ENCODE results near the gene KAT2A.

Gene KAT2A

GRCh38 chr17:42072323-42073187 is 48.6 kb downstream of the KAT2A start:
- Histone ChIP-seq H3K4me3 (ENCODE audit: low read length) (no peak overlapping the region), H3K27ac (ENCODE audit: low read depth, low read length) (no peak overlapping the region), H3K9ac (ENCODE audit: low read length) (no peak overlapping the region), H3K27me3 (ENCODE audit: control insufficient read depth, insufficient read depth, low read length) (peaks cover 18% of the 10 kb centered on the region), H3K4me1 (ENCODE audit: control insufficient read depth, insufficient read depth, low read length) (no peaks in the 10 kb centered on the region), H3K36me3 (ENCODE audit: control insufficient read depth, insufficient read depth, low read length) (no peaks in the 10 kb centered on the region)

DNA sequence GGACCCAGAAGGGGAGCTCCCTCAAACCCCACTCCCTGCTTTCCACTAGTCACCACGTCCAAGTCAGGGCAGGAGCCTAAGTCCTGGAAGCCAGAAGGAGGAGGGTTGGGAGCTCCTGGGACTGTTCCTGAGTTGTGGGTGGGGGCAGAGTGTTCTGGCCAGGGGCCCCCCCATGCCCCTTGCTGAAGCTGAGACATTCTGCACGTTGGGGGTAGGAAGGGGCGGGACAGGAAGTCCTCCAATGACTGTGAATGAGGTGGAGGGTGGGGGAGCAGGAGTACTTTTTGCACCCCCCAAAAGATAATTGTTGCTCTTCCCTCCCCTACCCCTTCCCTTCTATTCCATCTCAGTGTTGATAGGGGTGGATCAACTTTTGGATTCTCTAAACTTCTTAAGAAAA is 49.4 kb downstream of the KAT2A start:
- no peaks in the 10 kb centered on the region for H3K4me1 ChIP-seq (ENCODE audit: control insufficient read depth, insufficient read depth, low read length)
- no peak overlapping the region for H3K4me3 ChIP-seq (ENCODE audit: low read length)
- no peak overlapping the region for H3K9ac ChIP-seq (ENCODE audit: low read length)
- H3K27me3 ChIP-seq (ENCODE audit: control insufficient read depth, insufficient read depth, low read length), result peaks cover 18% of the 10 kb centered on the region
- H3K36me3 ChIP-seq (ENCODE audit: control insufficient read depth, insufficient read depth, low read length), result no peaks in the 10 kb centered on the region
- no peak overlapping the region for H3K27ac ChIP-seq (ENCODE audit: low read depth, low read length)

DNA sequence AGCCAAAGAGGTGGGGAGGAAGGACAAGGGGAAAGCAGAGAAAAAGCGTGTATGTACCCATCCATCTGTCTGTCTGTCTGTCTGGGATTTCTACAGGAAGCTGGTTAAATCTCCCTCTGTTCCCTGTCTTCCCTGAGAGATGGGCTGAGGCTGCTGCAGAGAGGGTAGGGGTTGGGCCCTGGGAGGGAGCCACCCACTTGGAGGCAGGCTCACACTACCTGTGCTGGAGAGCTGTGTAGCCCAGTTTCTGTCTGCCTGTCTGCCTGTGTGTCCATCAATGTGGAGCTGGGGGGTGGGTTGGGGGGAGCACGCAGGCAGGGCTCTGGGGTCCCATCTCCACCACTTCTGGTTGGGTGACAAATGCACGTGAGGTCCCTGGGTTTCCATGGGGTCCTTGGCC is 52.2 kb downstream of the KAT2A start:
- no peak overlapping the region for H3K27ac ChIP-seq (ENCODE audit: low read depth, low read length)
- H3K4me1 ChIP-seq (ENCODE audit: control insufficient read depth, insufficient read depth, low read length), result no peaks in the 10 kb centered on the region
- H3K27me3 ChIP-seq (ENCODE audit: control insufficient read depth, insufficient read depth, low read length), result peaks cover 18% of the 10 kb centered on the region
- H3K9ac ChIP-seq (ENCODE audit: low read length), result no peak overlapping the region
- H3K4me3 ChIP-seq (ENCODE audit: low read length), result no peak overlapping the region
- H3K36me3 ChIP-seq (ENCODE audit: control insufficient read depth, insufficient read depth, low read length), result no peaks in the 10 kb centered on the region

- H3K36me3 ChIP-seq (ENCODE audit: control insufficient read depth, insufficient read depth, low read length), result no peaks in the 10 kb centered on the region
Observed at GRCh38 chr17:42067371-42068091, 53.6 kb downstream of the KAT2A start.

DNA sequence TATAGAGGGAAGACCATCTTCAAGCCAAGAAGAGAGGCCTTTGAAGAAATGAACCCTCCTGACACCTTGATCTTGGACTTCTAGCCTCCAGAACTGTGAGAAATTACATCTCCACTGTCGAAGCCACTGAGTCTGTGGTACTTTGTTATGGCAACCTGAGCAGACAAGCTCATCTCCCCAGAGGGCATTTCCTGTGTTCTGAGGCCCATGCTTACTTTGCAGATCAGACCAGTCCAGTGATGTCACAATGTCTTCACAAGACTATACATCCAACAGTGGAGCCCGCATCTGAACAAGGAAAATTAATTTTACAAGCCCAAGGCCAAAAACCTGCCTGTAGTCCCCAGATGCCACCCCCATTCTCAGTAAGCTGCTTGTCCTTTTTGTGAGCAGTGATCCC is 56.0 kb downstream of the KAT2A start:
- Histone ChIP-seq H3K4me1 (ENCODE audit: control insufficient read depth, insufficient read depth, low read length) (no peaks in the 10 kb centered on the region), H3K27ac (ENCODE audit: low read depth, low read length) (no peak overlapping the region), H3K9ac (ENCODE audit: low read length) (no peak overlapping the region), H3K36me3 (ENCODE audit: control insufficient read depth, insufficient read depth, low read length) (no peaks in the 10 kb centered on the region), H3K27me3 (ENCODE audit: control insufficient read depth, insufficient read depth, low read length) (no peaks in the 10 kb centered on the region), H3K4me3 (ENCODE audit: low read length) (no peak overlapping the region)

More at GRCh38 chr17:42067371-42068091, 53.6 kb downstream of the KAT2A start:
- no peak overlapping the region for H3K27ac ChIP-seq (ENCODE audit: low read depth, low read length)
- H3K4me3 ChIP-seq (ENCODE audit: low read length), result no peak overlapping the region
- H3K9ac ChIP-seq (ENCODE audit: low read length), result no peak overlapping the region
- no peaks in the 10 kb centered on the region for H3K4me1 ChIP-seq (ENCODE audit: control insufficient read depth, insufficient read depth, low read length)
- peaks cover 18% of the 10 kb centered on the region for H3K27me3 ChIP-seq (ENCODE audit: control insufficient read depth, insufficient read depth, low read length)
